Measurements from ENCODE around the gene RTN4R.
"Not testable (repeated sequence)": the region's sequence is repeated elsewhere in the genome, so short reads cannot be mapped to it uniquely, and the experiment has no call there.

RTN4R gene

GRCh38 chr22:20285473-20286311 lies 17.6 kb upstream of the RTN4R start:
- peak; percentile 37 for DNase-seq

- no peak for DNase-seq
These were observed 16.5 kb upstream of the RTN4R start for GRCh38 chr22:20284471-20285086.

GRCh38 chr22:20283674-20284066 lies 15.6 kb upstream of the RTN4R start:
- no peak for DNase-seq

GRCh38 chr22:20282901-20283673 lies 15.0 kb upstream of the RTN4R start:
- DNase-seq = no peak

GRCh38 chr22:20281891-20282290 lies 13.8 kb upstream of the RTN4R start:
- no peak for DNase-seq

GRCh38 chr22:20281473-20281872 lies 13.4 kb upstream of the RTN4R start:
- not testable (repeated sequence) for DNase-seq

- DNase-seq = no peak
These were observed 12.7 kb upstream of the RTN4R start for GRCh38 chr22:20280866-20281265.

- not testable (repeated sequence) for DNase-seq
These were observed 12.0 kb upstream of the RTN4R start for GRCh38 chr22:20280163-20280562.

GRCh38 chr22:20279662-20280134 lies 11.6 kb upstream of the RTN4R start:
- peak; percentile 10 for DNase-seq

GRCh38 chr22:20278726-20279490 lies 10.8 kb upstream of the RTN4R start:
- DNase-seq = not testable (repeated sequence)

GRCh38 chr22:20277936-20278635 lies 10.0 kb upstream of the RTN4R start:
- DNase-seq = not testable (repeated sequence)

- DNase-seq = no peak
These were observed 8.3 kb upstream of the RTN4R start for GRCh38 chr22:20276468-20276867.

- no peak for DNase-seq
These were observed 7.7 kb upstream of the RTN4R start for GRCh38 chr22:20275836-20276235.

- not testable (repeated sequence) for DNase-seq
These were observed 7.2 kb upstream of the RTN4R start for GRCh38 chr22:20275325-20275724.

GRCh38 chr22:20274374-20274773 lies 6.3 kb upstream of the RTN4R start:
- not testable (repeated sequence) for DNase-seq

- no peak for DNase-seq
These were observed 5.7 kb upstream of the RTN4R start for GRCh38 chr22:20273758-20274181.

- no peak for DNase-seq
These were observed 4.6 kb upstream of the RTN4R start for GRCh38 chr22:20272700-20273099.

- DNase-seq = no peak
These were observed 4.1 kb upstream of the RTN4R start for GRCh38 chr22:20272174-20272573.

GRCh38 chr22:20271114-20271994 lies 3.2 kb upstream of the RTN4R start:
- no peak for DNase-seq

GRCh38 chr22:20270190-20271113 lies 2.3 kb upstream of the RTN4R start:
- not testable (repeated sequence) for DNase-seq

Data from fibroblast of upper back skin (primary cell).